Hepatocyte (in vitro differentiated cells): ENCODE measurements around the gene SORCS2. TPM values are rescaled to one million over a fixed set of nuclear protein-coding genes. Genes with fewer than 3 reads are reported as not detected.

Source experiments
- DNase-seq: peaks from one replicate; pipeline ENCODE4 v3.0.0-alpha.2; 2016; ENCODE audit warnings: low spot score
- H2AFZ ChIP-seq: fragments of 200-600 bp; sonication (generic); 2 replicates; pipeline ENCODE4 v1.6.0; 2016; ENCODE audit warnings: antibody characterized with exemption, mild to moderate bottlenecking
- H3K27ac ChIP-seq: fragments of 200-600 bp; sonication (generic); 2 replicates; pipeline ENCODE4 v1.5.1; 2016; ENCODE audit warnings: mild to moderate bottlenecking
- H3K27me3 ChIP-seq: fragments of 200-600 bp; sonication (generic); 2 replicates; pipeline ENCODE4 v1.6.1; 2016
- H3K36me3 ChIP-seq: fragments of 200-600 bp; sonication (generic); replicated peaks from 2 replicates; pipeline ENCODE4 v1.5.1; 2016; ENCODE audit warnings: low read depth; ENCODE audit not compliant: insufficient read depth
- H3K4me1 ChIP-seq: fragments of 200-600 bp; sonication (generic); 2 replicates; pipeline ENCODE4 v1.5.1; 2016; ENCODE audit warnings: mild to moderate bottlenecking, moderate library complexity; ENCODE audit not compliant: insufficient read depth
- H3K4me2 ChIP-seq: fragments of 200-600 bp; sonication (generic); 2 replicates; pipeline ENCODE4 v1.6.0; 2016
- H3K4me3 ChIP-seq: fragments of 200-600 bp; sonication (generic); 2 replicates; pipeline ENCODE4 v1.5.1; 2016; ENCODE audit warnings: mild to moderate bottlenecking
- H3K79me2 ChIP-seq: fragments of 200-600 bp; sonication (generic); 2 replicates; pipeline ENCODE4 v1.6.0; 2017; ENCODE audit warnings: mild to moderate bottlenecking
- H3K9me2 ChIP-seq: fragments of 200-600 bp; sonication (generic); replicated peaks from 2 replicates; pipeline ENCODE4 v1.6.0; 2017; ENCODE audit warnings: mild to moderate bottlenecking; ENCODE audit not compliant: insufficient read depth
- H3K9me3 ChIP-seq: fragments of 200-600 bp; sonication (generic); 2 replicates; pipeline ENCODE4 v1.5.1; 2016; ENCODE audit warnings: low read depth, mild to moderate bottlenecking
- H4K20me1 ChIP-seq: fragments of 200-600 bp; sonication (generic); 2 replicates; pipeline ENCODE4 v1.6.0; 2016; ENCODE audit warnings: mild to moderate bottlenecking; ENCODE audit not compliant: insufficient read depth, poor library complexity, severe bottlenecking
- EZH2 ChIP-seq: fragments of 200-600 bp; sonication (generic); IDR thresholded peaks from 2 replicates; pipeline ENCODE4 v1.6.1; 2016; ENCODE audit warnings: antibody characterized with exemption, mild to moderate bottlenecking, borderline replicate concordance
- EZH2phosphoT487 ChIP-seq: fragments of 200-600 bp; sonication (generic); IDR thresholded peaks from one replicate; pipeline ENCODE4 v1.6.1; 2018; ENCODE audit warnings: antibody characterized with exemption, mild to moderate bottlenecking, low read depth, moderate library complexity; ENCODE audit not compliant: unreplicated experiment, severe bottlenecking
- WGBS: methylation state at CpG from one replicate; pipeline ENCODE4 v1.1.6; 2016; ENCODE audit warnings: low lambda C conversion rate; ENCODE audit errors: missing lambda C conversion rate; 5-methylcytosine and 5-hydroxymethylcytosine counted together
- polyA plus RNA-seq: library from polyadenylated mRNA; unstranded; fragments of >200 nt; fragmentation: Nextera tagmentation; extraction: Ambion mirVana; gene quantifications from 2 replicates; pipeline ENCODE4 v1.2.1, GENCODE V29; 2016
- total RNA-seq: library from RNA; depleted of rRNA; stranded (reverse); fragments of >200 nt; gene quantifications from 2 replicates; pipeline ENCODE4 v1.2.3, GENCODE V29; 2014
- TF ChIP-seq, protein P1 (sequence below): fragments of 200-600 bp; sonication (generic); IDR thresholded peaks from 2 replicates; pipeline ENCODE4 v1.5.1; 2016; ENCODE audit warnings: antibody characterized with exemption, mild to moderate bottlenecking; ENCODE audit not compliant: poor library complexity

The SORCS2 gene
- total and polyA plus RNA-seq, 2 experiments from 2014 or later: 1.6 to 4.8 TPM

DNA sequence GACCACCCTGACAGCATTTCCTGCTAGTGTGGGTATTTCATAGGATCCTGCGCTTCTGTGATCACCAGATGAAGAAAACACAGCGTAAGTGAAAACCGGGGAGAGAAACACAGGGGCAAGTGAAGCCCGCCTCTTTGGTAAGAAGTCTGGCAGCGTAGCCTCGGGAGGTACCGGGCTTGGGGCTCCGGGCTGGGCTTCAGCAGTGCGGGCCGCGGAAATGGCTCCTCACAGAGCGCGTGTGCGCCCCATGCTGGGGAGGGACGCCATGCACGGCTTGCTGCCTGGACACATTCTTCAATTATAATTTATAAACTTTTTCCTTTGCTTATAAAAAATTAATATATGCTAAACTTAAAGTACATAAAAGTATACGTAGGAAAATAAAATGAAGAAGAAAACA is 595.9 kb downstream of the SORCS2 start:
- Histone ChIP-seq H3K79me2 (no peaks in the 10 kb centered on the region), H3K27ac (no peak overlapping the region), H3K9me3 (no peaks in the 10 kb centered on the region), H3K4me1 (no peaks in the 10 kb centered on the region), H3K36me3 (no peaks in the 10 kb centered on the region), H3K9me2 (no peaks in the 10 kb centered on the region), H3K27me3 (no peaks in the 10 kb centered on the region), H3K4me3 (no peak overlapping the region), H4K20me1 (no peaks in the 10 kb centered on the region), H3K4me2 (no peak overlapping the region), H2AFZ (no peak overlapping the region)
- TF ChIP-seq EZH2phosphoT487 (no peak), EZH2 (no peak)
- TF ChIP-seq, protein P1, sequence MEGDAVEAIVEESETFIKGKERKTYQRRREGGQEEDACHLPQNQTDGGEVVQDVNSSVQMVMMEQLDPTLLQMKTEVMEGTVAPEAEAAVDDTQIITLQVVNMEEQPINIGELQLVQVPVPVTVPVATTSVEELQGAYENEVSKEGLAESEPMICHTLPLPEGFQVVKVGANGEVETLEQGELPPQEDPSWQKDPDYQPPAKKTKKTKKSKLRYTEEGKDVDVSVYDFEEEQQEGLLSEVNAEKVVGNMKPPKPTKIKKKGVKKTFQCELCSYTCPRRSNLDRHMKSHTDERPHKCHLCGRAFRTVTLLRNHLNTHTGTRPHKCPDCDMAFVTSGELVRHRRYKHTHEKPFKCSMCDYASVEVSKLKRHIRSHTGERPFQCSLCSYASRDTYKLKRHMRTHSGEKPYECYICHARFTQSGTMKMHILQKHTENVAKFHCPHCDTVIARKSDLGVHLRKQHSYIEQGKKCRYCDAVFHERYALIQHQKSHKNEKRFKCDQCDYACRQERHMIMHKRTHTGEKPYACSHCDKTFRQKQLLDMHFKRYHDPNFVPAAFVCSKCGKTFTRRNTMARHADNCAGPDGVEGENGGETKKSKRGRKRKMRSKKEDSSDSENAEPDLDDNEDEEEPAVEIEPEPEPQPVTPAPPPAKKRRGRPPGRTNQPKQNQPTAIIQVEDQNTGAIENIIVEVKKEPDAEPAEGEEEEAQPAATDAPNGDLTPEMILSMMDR: no peak
- WGBS: 97% methylated on average over 17 of the region's 17 CpGs
- no peak for DNase-seq

DNA sequence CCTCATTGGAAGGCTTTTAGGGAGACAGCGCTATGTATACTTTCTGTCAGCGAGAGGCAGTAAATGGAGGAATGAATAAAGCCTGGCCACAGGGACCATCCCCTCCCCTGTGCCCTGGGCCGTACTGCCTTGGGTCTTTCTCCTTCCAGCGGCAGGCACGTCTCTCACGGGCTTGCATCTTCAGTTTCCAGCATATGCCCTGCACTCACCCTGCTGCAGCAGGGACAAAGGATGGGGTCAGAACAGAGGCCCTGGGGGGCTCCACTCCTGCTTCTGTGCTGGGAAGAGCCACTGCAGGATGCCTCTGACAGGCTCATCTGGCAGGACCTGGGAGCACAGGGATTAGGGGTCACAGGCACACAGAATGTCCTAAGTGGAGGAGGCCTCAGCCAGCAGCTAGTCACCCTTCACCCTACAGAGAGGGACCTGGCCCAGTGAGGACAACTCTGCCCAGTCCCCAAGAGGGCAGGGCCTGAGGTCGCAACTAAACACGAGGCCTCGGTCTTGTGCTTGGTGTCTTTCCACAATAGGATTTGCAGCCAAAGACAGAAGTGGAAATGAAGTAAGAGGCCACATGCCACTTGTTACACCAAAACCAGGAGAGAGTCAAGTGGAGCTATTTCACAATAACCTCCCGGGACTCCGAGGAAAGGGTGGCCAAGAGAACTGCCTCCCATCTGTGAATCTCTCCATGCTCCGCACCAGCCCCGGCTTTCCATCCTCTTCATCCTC is 596.5 kb downstream of the SORCS2 start:
- no peaks in the 10 kb centered on the region for H3K27me3 ChIP-seq
- no peaks in the 10 kb centered on the region for H4K20me1 ChIP-seq
- H3K4me3 ChIP-seq: no peak overlapping the region
- TF ChIP-seq EZH2 (no peak), EZH2phosphoT487 (no peak)
- TF ChIP-seq, protein P1: no peak
- H3K4me2 ChIP-seq: no peak overlapping the region
- no peaks in the 10 kb centered on the region for H3K4me1 ChIP-seq
- H3K36me3 ChIP-seq: no peaks in the 10 kb centered on the region
- H2AFZ ChIP-seq: no peak overlapping the region
- H3K9me2 ChIP-seq: no peaks in the 10 kb centered on the region
- no peak for DNase-seq
- H3K9me3 ChIP-seq: no peaks in the 10 kb centered on the region
- no peaks in the 10 kb centered on the region for H3K79me2 ChIP-seq
- 87% methylated on average over 13 of the region's 13 CpGs for WGBS
- no peak overlapping the region for H3K27ac ChIP-seq

DNA sequence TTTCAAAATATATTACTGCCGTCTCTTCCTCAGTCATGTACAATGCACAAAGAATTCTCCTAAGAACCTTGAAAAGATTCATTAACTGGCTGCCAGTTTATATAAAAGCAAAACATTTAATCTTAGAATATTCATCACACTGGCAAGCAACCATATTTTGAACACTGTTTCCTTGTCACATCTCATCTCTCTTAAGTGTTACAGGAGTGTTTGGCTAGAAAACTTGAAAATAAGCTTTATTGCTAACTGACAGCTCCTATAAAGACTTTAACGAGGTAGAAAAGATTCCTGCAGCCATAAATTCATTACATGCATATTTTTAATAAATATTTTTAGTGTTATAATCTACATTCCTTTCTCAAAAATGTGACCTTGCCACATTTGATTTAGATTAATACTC is 597.7 kb downstream of the SORCS2 start:
- Histone ChIP-seq H3K9me3 (no peaks in the 10 kb centered on the region), H3K27ac (no peak overlapping the region), H3K36me3 (no peaks in the 10 kb centered on the region), H2AFZ (no peak overlapping the region), H3K27me3 (no peaks in the 10 kb centered on the region), H4K20me1 (no peaks in the 10 kb centered on the region), H3K4me2 (no peak overlapping the region), H3K4me1 (no peaks in the 10 kb centered on the region), H3K9me2 (no peaks in the 10 kb centered on the region), H3K4me3 (no peak overlapping the region), H3K79me2 (no peaks in the 10 kb centered on the region)
- DNase-seq: no peak
- WGBS: 92% methylated on average over 2 of the region's 2 CpGs
- TF ChIP-seq EZH2phosphoT487 (no peak), EZH2 (no peak)
- TF ChIP-seq, protein P1: no peak

DNA sequence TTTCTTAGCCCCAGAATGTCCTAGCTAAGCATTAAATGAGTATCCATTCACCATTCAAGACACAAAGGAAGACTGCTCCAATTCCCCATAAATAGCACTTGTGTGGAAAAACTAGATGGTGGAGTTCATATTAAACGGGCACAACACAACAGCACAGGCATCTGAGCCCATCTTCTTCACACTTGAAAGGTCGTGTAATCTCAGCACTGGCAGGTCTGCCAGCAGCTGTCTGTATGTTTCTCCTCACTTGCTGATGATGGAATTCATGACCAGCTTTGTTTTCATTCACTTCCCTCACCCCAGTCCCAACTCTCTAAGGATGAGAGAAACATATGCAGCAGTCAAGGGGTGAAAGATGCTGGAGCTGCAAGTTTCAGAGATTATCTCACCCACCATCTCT is 598.7 kb downstream of the SORCS2 start:
- H3K4me1 ChIP-seq: no peaks in the 10 kb centered on the region
- H3K27me3 ChIP-seq: no peaks in the 10 kb centered on the region
- DNase-seq: no peak
- 83% methylated on average over 2 of the region's 2 CpGs for WGBS
- H3K9me2 ChIP-seq: no peaks in the 10 kb centered on the region
- no peak overlapping the region for H3K27ac ChIP-seq
- no peak overlapping the region for H2AFZ ChIP-seq
- no peaks in the 10 kb centered on the region for H4K20me1 ChIP-seq
- H3K79me2 ChIP-seq: no peaks in the 10 kb centered on the region
- H3K36me3 ChIP-seq: no peaks in the 10 kb centered on the region
- no peak overlapping the region for H3K4me2 ChIP-seq
- no peaks in the 10 kb centered on the region for H3K9me3 ChIP-seq
- no peak overlapping the region for H3K4me3 ChIP-seq
- no peak for TF ChIP-seq EZH2phosphoT487
- TF ChIP-seq EZH2: no peak
- TF ChIP-seq, protein P1: no peak
